Activated T-helper 1 cell treated with Interleukin-2 at 50 U/mL for 16 hours (primary cell): ENCODE results near the gene ECEL1.
A peak's percentile ranks its signal among the peaks of the same experiment; 100 is the strongest.
"Not testable (repeated sequence)": the region's sequence is repeated elsewhere in the genome, so short reads cannot be mapped to it uniquely, and the experiment has no call there.

Source experiments
- DNase-seq: peaks from one replicate; pipeline ENCODE4 v3.0.0-alpha.2; 2020; ENCODE audit warnings: low read depth

The ECEL1 gene

DNA sequence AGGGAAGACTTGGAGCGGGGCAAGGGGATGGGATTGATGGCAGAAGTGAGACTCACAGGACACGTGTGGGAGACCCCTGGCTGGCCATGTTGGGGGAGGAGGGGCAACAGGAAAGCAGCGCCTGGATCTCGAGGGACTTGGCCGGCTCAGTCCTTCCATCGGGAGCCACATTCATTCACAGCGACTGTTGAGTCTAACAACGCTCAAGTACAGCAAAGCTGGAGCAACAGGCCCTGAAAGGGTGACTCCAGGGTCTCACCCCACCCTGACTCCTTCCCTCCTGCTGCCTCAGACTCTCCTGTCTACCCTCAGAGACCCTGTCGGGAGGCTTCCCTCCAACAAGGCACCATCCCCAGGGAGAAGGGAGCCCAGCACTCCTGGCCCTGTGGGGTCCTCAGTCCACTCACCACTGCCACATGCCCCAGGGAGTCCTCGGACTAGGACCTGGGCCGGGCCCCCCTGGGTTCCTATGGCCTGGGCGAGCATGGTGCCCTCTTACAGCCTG is 46.4 kb downstream of the ECEL1 start:
- DNase-seq, result no peak

DNA sequence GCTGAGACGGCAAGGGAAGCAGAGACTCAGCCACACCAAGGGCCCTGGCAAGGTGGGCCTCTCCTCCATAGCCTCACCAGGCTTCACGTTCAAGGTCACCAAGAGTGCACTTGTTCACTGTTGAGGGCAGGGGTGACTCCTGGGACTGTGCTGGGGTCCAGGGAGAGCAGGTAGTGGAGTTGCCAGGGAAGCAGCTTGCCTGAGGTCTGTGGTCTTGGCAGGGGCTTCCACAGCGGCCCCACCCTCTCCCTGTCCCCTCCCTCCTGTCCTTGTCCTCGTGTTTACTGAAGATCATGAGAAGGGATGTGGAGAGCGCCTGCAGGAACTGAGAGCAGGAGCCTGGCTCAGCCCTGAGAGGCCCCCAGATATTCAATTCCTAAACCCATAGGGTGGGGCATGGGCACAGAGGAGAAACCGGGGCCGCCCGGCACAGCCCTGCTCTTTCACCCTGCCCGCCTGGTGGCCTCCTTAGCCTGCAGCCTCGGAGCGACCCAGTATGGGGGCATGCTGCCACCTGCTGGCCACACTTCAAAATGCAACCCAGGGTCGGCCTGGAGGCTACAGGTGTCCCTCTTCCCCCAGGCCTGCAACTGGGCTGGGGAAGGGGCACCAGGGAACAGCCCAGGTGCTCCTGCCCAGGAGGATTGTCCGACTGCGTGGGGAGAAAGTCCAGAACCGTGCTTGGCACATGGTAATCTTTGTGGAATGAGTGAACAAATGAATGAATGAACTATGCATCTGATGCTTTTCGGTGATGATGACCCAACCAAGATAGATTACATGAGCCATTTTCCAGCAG is 47.2 kb downstream of the ECEL1 start:
- peak; percentile 73 for DNase-seq

DNA sequence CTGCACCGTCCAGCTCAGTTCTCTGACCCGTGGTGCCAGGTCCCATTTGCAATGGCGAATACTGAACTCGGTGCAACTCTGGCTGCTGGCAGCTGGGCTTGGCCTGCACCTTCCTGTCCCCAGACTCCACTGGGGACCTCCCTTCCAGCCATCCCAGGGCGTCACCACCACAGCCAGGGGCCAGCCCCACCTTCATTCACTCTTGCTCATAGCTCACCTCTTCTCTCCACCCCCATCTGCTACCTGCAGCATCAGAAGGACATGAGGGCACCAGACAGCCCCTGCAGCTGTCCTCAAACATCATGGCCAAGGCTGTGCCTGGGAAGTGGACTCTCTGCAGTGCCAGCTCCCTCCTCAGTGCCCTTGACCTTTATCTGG is 47.9 kb downstream of the ECEL1 start:
- no peak for DNase-seq

DNA sequence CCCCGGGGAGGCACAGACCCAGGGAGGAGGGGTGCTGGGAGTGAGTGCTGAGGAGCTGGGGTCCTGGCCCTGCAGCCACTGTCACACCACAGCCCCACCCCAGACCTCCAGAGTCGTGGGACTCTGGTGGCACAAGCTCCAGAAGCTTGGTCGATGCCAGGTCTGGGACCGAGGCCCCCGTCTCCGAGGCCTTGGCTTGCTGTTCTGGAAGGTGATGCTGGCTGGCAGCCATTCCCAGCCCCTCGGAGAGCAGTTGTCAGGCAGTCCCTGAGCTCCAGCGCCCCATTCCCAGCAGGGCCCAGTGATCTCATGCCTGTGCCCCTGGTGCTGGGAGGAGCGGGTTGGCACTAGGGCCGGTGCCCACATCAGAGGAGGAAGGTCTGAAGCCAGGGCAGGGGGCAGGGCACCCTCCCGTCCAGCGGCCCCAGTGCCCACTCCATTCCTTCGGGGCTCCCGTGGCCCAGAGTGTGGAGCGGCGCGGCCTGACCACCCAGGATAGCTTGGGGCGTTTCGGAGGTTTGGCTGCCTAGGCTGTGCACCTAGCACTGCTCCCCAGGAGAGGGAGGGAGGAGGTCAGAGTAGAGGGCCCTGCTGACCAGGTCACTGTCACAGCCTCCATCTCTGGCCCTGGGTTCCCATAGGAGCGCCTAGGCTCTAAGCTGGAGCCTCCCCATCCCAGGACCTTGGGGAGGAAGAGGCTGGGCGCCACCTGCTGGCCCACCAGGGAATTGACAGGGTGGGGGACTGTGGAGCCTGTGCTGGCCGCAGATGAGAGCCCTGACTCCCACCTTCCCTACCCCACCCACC is 48.5 kb downstream of the ECEL1 start:
- peak; percentile 17 for DNase-seq

DNA sequence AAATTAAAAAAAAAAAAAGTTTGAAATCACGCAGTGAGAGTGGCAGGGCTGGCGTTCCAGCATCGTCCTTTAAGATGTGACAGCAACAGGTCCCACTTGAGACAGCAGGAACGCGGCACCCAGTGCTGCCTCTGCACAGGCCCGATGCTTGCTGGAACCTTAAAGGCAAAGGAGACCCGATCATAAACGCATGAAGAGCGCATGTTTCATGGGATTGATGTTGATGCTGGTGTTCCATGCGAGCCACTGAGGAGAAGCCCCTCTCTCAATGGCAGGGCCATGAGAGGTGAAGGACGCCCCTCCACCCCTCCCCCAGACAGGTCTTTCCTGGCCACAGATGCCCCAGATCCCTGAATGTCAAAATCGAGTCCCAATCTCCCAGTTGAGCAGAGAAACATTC is 49.5 kb downstream of the ECEL1 start:
- DNase-seq, result no peak

DNA sequence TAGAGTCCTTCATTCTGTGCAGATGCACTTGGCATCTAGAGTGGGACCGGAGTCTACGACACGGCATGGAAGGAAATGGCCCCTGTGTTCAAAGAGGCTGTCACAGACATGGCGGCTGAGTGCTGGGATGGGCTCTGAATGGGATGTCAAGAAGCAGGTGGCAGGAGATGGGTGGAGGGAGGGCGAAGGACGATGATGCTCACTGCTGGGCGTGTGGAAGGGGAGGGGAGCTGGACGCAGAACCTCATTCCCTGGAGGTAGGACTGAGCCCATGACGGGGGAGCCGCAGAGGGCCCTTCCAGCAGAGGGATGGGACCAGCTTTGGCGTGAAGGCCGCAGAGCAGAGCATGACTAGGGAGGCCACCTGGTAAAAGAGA is 50.5 kb downstream of the ECEL1 start:
- DNase-seq, result no peak

DNA sequence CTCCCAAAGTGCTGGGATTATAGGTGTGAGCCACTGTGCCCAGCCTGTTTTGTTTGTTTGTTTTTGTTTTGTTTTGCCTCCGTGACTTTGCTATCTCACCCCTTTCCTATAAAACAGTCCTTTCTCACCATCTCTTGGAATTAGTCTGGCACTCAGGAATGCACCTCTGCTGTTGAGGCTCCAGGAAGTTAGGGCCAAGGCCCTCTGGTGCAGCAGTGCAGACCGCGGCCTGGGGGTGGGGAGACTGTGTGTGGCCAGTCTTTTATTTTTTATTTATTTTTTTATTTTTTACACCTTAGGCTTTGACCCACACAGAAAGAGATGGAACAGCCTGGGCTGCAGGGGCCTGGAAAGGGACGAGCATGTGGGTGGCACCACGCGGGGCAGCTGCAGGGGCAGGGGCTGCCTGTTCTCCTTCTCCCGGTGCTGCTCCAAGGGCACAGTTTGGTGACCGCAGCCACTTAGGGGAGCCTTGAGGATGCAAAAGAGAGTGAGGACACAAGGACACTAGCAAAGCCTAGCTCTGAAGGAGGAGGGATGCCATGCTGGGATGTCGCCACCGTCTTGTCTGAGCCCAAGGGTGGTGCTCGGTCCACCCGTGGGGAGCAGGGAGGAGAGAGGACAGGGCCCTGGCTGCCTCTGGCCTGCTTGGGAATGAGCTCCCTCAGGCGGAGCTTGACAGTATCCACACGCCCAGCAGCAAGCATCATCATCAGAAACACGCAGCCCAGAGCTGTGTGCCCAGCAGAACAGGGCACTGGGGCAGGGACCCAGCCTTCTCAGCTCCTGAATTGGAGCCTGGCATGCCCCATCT is 51.0 kb downstream of the ECEL1 start:
- no peak for DNase-seq

DNA sequence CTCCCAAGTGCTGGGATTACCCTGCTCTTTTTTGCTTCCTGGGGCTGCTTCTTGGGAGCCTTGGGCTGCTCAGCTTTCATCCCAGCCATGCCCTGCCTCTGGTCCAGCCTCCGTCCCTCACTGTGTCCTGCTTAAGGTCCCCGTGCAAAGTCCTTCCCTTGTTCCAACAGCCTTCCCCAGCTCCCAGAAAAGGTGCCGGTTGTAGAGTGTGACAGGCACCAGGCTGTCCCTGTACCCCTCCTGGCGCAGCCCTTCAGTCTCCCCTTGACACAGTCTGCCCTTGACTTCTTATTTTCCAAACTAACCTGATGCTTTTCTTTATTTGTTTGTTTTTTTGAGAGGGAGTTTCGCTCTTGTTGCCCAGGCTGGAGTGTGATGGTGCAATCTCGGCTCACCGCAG is 51.8 kb downstream of the ECEL1 start:
- DNase-seq, result no peak

DNA sequence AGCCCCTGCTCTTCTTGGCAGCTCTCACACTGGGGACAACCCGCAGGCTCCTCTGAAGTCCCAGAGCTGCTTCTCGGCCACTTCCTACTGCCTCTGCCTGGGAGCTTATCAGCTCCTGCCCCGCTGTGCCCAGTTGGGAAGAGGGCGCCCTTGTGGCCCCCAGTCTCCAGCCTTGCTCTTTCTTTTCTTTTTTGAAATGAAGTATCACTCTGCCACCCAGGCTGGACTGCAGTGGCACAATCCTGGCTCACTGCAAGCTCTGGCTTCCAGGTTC is 52.3 kb downstream of the ECEL1 start:
- no peak for DNase-seq

DNA sequence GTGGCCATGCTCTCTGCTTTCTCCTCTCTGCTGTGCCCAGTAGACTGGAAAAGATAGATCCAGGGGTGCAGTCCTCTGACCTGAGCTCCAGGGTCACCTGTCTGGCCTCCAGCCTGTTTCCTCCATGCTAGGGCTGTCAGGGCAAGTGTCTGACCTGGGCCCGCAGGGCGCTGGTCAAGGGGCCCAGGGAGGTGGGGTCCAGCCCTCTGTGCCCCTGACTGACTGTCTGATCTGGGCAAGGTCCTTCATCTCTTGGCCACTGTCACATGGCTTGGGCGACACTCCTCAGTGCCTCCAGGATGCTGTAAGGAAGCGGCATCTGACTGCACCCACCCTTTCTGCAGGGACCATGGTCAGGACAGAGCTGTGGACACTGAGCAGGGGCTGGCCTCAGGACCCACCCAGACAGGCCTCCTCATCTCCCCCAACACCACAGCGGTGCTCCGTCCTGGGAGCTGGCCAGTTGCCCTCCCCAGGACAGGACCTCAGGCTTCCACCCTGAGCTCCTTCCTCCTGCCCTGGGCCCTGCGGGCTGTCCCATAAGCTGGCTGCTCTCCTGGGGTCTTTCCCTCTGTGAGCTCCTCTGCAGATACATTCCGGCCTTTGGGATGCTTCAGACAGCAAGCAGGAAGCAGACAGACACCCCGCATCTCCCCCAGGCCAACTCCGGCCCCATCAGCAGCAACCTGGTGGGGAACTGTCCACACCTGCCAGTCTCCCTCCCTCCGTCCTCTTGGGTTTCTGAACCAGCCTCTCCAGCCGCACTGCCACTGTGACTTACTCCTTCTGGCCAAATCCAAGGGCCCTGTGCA is 52.9 kb downstream of the ECEL1 start:
- DNase-seq, result no peak

DNA sequence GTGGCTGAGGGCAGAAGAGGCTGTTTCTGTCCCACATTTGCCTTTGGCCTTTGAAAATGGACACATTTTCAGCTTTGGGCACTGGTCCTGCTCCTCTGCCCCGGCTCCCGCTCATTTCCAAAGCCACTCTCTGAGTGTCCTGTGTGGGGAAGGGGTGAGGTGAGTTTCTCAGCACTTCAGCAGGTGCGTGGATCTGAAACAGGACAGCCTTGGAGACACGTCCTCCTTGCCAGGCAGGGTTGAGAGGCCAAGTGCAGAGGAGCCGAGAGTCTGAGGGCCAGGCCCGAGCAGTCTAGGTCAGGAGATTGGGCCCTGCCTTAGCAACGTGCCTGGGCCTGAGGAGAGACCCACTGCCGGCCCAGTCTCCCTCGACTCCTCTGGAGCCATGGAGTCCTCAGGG is 53.5 kb downstream of the ECEL1 start:
- DNase-seq, result no peak

DNA sequence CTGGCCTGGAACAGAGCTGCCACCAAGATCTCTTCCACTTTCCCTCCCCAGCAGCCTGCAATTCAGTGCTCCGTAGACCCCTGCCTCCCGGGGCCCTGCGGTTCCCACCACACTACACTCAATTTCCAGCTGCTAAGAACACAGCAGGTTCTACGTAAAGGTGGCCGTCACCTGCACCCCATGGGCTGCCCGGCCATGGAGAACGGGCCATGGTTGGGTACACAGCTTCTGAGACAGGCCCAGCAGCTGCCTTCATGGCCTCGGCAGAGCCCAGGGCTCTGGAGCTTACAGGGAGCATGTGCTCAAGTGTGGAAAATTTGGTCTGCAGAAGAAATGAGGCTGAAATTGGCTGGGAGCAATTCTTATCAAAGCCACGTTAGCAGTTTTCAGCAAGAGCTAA is 54.0 kb downstream of the ECEL1 start:
- DNase-seq, result not testable (repeated sequence)

DNA sequence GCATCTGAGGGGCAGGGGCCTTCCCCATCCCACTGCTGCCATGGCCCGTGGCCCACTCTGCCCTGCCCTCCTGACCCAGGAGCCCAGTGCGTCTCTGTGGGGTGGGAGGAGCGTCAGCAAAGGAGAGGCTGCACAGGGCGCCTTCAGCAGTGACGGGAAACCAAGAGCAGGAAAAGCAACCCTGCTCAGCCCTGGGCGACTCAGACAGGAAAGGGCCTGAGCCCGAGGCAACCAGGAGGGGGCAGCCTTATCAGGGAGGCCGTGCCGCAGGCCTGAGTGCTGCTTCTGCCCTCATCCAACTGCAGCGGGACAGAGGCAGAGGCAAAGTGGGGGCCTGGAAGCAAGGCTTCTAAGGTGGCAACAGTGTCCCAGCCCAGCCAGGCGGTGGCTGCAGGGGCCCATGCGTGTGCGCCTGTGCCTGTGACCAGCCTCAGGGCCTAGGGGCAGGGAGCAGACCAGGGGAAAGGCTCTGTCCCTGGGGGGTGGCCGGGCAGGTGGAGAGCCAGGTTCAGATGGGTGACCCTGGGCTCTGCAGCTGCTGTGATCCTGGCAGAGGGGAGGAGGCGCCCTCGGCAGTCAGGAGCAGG is 54.9 kb downstream of the ECEL1 start:
- no peak for DNase-seq

DNA sequence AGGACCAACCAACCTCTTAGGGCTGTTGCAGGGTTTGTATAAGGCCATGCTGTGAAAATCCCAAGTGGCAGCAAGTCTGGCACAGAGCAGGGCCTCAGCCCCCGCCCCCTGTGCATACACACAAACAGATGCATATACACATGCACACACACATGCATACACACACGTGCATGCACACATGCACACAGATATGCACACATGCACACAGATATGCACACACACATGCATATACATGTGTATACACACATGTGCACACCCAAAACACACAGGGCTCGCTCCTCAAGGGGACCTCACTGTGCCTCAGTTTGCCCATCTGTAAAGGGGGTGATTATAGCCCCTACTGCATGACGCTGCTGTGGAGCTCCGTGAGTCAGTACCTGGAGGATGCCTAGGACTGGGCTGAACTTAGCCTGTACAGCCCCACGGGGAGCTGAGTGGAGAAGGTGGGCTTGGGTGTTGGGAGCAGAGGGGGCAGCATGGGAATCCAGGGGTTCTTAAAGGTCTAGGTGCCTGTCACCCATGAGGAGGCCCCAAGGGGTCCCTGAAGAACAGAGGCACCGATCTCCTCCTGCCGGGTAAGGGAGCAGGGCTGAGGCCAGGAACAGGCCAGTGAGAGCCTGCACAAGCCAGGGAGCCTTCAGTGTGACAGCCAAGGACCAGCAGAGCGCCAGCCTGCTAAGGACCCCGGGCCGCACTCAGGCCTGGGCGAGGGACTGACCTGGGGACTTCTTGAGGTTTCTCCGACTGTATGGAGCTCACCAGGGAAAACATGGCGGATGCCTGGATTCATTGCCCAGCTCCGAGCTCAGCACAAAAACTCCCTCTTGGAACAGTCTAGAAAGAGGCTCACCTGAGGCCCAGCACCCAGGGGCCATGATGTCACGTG is 55.7 kb downstream of the ECEL1 start:
- DNase-seq, result no peak
